Left lung (tissue), 10 donors: ENCODE data around the gene HSF5. TPM values are rescaled to one million over a fixed set of nuclear protein-coding genes. Genes with fewer than 3 reads are reported as not detected.

Experiments
- ATAC-seq: fragments of 200-7000 bp; cut with Tn5 transposase; one replicate; pipeline ENCODE4 v1.9.1; 2020; ENCODE audit warnings: moderate library complexity
- DNase-seq, 4 donors: peaks; one replicate each; pipeline ENCODE4 v3.0.0-alpha.2; 2013 to 2020
- H3K27ac ChIP-seq, 2 donors: fragments of 200-600 bp; sonication (generic) in 1 of 2; one replicate each; pipeline versions ENCODE4 v1.5.0 to v1.8.0; 2020 to 2021
- H3K27me3 ChIP-seq, 2 donors: fragments of 200-600 bp; sonication (generic) in 1 of 2; one replicate each; pipeline versions ENCODE4 v1.5.0 to v1.8.0; 2020 to 2021
- H3K36me3 ChIP-seq, 2 donors: fragments of 200-600 bp; sonication (generic) in 1 of 2; one replicate each; pipeline versions ENCODE4 v1.5.0 to v1.8.0; 2020 to 2021
- H3K4me1 ChIP-seq, 2 donors: fragments of 200-600 bp; one replicate each; pipeline ENCODE4 v1.8.0; 2021
- H3K4me3 ChIP-seq, 2 donors: fragments of 200-600 bp; sonication (generic) in 1 of 2; one replicate each; pipeline versions ENCODE4 v1.5.0 to v1.8.0; 2020 to 2021; ENCODE audit warnings: mild to moderate bottlenecking in 1 of 2
- H3K9me3 ChIP-seq, 2 donors: fragments of 200-600 bp; sonication (generic) in 1 of 2; one replicate each; pipeline versions ENCODE4 v1.5.0 to v1.8.0; 2020 to 2021
- intact Hi-C, 2 donors: fragments of 100-400 bp; cut with DNase I; formaldehyde crosslinking; loops; one replicate each; pipeline versions ENCODE4 v1.11.2 to v1.14.2; 2022
- polyA plus RNA-seq, 6 donors: library from polyadenylated mRNA; unstranded; fragments of 120-200 nt; gene quantifications; one replicate each; pipeline ENCODE4 v1.2.1, GENCODE V29; 2013; ENCODE audit not compliant: insufficient read length in 6 of 6
- total RNA-seq, 2 donors: library from RNA; stranded (reverse); fragmentation: NEBNext Ultra II Directional; extraction: Animal tissue kit (Norgen Biotek cat#: 25700); gene quantifications; one replicate each; pipeline ENCODE4 v1.2.1, GENCODE V29; 2021
- TF ChIP-seq, protein P1 (sequence below), 2 donors: fragments of 200-600 bp; sonication (generic) in 1 of 2; IDR thresholded peaks; one replicate each; pipeline versions ENCODE4 v1.5.0 to v1.8.0; 2021; ENCODE audit warnings: antibody characterized with exemption in 2 of 2
- donor health status: DM: no; HTN: yes; CAD: no.
- donor health status: DM: no; HTN: no; CAD: no.

HSF5 gene
- total and polyA plus RNA-seq, 8 donors = 0.08 to 0.15 (median 0.12) TPM

DNA sequence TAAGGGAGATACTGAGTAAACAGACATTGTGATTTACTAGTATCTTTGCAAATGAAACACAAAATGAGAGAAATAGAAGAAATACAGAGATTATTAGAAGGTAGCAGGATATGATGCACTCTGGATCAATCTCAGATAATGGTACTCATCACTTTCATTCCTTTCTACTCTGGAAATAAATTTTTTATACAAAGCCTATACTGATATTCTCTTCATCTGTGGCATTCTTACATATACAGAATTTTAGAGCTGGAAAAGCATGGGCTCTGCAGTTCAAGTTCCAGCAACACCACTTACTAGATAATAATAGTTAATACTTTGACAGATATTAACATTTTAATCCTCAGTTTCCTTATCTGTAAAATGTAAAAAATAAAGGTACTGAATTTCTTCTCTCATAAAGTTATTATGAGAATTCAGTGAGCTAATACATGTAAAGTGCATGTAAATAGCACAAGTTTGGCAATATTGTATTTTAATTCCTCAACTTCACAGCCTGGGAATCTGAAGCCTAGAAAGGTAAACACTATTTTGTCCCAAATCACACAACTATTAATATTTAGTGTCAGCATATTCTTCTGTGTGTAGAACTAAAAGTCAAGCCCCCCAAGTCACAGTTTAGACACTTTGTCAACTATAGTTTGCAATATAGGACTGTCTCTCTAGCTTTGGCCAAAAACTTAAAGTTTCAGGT is 77.3 kb downstream of the HSF5 start:
- no peaks in the 10 kb centered on the region for H3K4me1 ChIP-seq
- intact Hi-C loops = no loop called here
- TF ChIP-seq, protein P1, sequence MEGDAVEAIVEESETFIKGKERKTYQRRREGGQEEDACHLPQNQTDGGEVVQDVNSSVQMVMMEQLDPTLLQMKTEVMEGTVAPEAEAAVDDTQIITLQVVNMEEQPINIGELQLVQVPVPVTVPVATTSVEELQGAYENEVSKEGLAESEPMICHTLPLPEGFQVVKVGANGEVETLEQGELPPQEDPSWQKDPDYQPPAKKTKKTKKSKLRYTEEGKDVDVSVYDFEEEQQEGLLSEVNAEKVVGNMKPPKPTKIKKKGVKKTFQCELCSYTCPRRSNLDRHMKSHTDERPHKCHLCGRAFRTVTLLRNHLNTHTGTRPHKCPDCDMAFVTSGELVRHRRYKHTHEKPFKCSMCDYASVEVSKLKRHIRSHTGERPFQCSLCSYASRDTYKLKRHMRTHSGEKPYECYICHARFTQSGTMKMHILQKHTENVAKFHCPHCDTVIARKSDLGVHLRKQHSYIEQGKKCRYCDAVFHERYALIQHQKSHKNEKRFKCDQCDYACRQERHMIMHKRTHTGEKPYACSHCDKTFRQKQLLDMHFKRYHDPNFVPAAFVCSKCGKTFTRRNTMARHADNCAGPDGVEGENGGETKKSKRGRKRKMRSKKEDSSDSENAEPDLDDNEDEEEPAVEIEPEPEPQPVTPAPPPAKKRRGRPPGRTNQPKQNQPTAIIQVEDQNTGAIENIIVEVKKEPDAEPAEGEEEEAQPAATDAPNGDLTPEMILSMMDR (IDR thresholded peaks at IDR 0.05) = no peak
- no peak for ATAC-seq
- H3K4me3 ChIP-seq = no peak overlapping the region
- H3K36me3 ChIP-seq = no peaks in the 10 kb centered on the region
- no peak overlapping the region for H3K27ac ChIP-seq
- no peak for DNase-seq
- H3K9me3 ChIP-seq = no peaks in the 10 kb centered on the region
- peaks cover 0 to 3% of the 10 kb centered on the region in 2 donors for H3K27me3 ChIP-seq

- no peaks in the 10 kb centered on the region for H3K4me1 ChIP-seq
- peaks cover 0 to 9% of the 10 kb centered on the region in 2 donors for H3K27me3 ChIP-seq
- DNase-seq = no peak
- H3K4me3 ChIP-seq = no peak overlapping the region
- H3K9me3 ChIP-seq = no peaks in the 10 kb centered on the region
- ATAC-seq = no peak
- intact Hi-C loops = no loop called here
- TF ChIP-seq, protein P1 (IDR thresholded peaks at IDR 0.05) = no peak
- no peaks in the 10 kb centered on the region for H3K36me3 ChIP-seq
- no peak overlapping the region for H3K27ac ChIP-seq
These were observed 78.8 kb downstream of the HSF5 start for GRCh38 chr17:58409432-58409831.

GRCh38 chr17:58403311-58403710 is 84.9 kb downstream of the HSF5 start:
- intact Hi-C loops = no loop called here
- peaks cover 0 to 9% of the 10 kb centered on the region in 2 donors for H3K27me3 ChIP-seq
- peak; percentile 75 for ATAC-seq
- no peaks in the 10 kb centered on the region for H3K9me3 ChIP-seq
- H3K4me1 ChIP-seq = no peaks in the 10 kb centered on the region
- no peaks in the 10 kb centered on the region for H3K36me3 ChIP-seq
- H3K4me3 ChIP-seq = no peak overlapping the region
- TF ChIP-seq, protein P1 (IDR thresholded peaks at IDR 0.05) = no peak
- no peak overlapping the region for H3K27ac ChIP-seq
- DNase-seq = no peak

DNA sequence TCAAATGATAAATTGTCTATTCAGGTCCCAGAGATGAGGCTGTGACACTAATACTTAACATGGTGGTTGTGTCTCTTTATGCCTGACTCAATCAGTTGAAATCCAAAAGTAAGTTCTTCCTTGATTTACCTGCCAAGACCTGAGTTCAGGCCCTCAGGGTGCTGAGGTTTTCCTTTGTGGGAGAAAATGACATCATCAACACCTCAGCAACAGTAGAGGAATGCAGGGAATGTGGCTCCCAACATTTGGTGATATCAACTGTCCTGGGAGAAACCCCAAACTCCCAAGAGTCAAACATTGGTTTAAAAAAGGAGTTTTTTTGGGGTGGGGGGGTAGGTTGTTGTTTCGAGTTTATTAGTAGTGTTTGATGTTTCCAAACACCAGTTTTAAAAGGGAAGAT is 85.5 kb downstream of the HSF5 start:
- Histone ChIP-seq H3K4me3 (no peak overlapping the region), H3K36me3 (no peaks in the 10 kb centered on the region), H3K27me3 (peaks cover 0 to 9% of the 10 kb centered on the region in 2 donors), H3K4me1 (no peaks in the 10 kb centered on the region), H3K27ac (no peak overlapping the region), H3K9me3 (no peaks in the 10 kb centered on the region)
- TF ChIP-seq, protein P1 (IDR thresholded peaks at IDR 0.05) = no peak
- intact Hi-C loops = no loop called here
- ATAC-seq (no peak), DNase-seq (no peak)

DNA sequence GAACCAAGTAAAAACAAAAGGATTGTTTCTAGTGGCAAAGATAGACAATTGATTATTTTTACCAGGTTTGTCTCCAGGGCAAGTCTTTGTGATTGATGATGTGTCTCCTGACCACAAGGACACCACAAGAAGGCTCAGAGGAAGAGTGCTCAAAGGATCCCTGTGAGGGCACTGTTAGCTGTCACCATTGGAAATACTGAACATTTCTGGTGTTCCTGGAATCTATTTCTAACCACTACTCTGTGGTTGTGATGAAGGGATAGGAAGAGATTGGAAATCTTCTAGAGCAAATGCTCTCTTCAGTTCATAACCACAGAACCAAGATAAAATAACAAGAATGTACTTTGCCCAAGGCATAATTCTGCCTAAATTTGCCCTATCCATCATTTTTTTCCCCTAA is 86.2 kb downstream of the HSF5 start:
- Histone ChIP-seq H3K27ac (no peak overlapping the region), H3K4me3 (no peak overlapping the region), H3K4me1 (no peaks in the 10 kb centered on the region), H3K27me3 (peaks cover 0 to 9% of the 10 kb centered on the region in 2 donors), H3K36me3 (no peaks in the 10 kb centered on the region), H3K9me3 (no peaks in the 10 kb centered on the region)
- intact Hi-C loops = no loop called here
- DNase-seq (no peak), ATAC-seq (no peak)
- TF ChIP-seq, protein P1 (IDR thresholded peaks at IDR 0.05) = no peak
